CD4-positive, alpha-beta memory T cell (primary cell): Measurements from ENCODE around the gene ALG6. TPM values are rescaled to one million over a fixed set of nuclear protein-coding genes. Genes with fewer than 3 reads are reported as not detected.

Experiments
- CTCF ChIA-PET: fragments of 350-600 bp; sonication (Branson Sonifier 250); formaldehyde crosslinking; loops from one replicate; lab custom pipeline; 2021; ENCODE audit warnings: inconsistent platforms; ENCODE audit not compliant: partially characterized antibody; lab: Charles Lee
- POLR2A ChIA-PET: fragments of 350-600 bp; sonication (Branson Sonifier 250); formaldehyde crosslinking; loops from one replicate; lab custom pipeline; 2021; ENCODE audit not compliant: partially characterized antibody; lab: Charles Lee
- DNase-seq, 5 donors: peaks; one replicate each; pipeline versions ENCODE4 v3.0.0 to v3.0.0-alpha.2; 2020 to 2022; ENCODE audit warnings: mixed read lengths in 1 of 5
- H3K27ac ChIP-seq: one replicate; pipeline ENCODE4 v1.7.0; 2013; ENCODE audit warnings: low read depth, low read length
- H3K27me3 ChIP-seq: 2 replicates; pipeline ENCODE4 v1.7.0; 2013; ENCODE audit warnings: mild to moderate bottlenecking, low read length, moderate library complexity; ENCODE audit not compliant: insufficient read depth
- H3K36me3 ChIP-seq: 2 replicates; pipeline ENCODE4 v1.7.0; 2013; ENCODE audit warnings: mild to moderate bottlenecking, low read length, moderate library complexity; ENCODE audit not compliant: insufficient read depth
- H3K4me1 ChIP-seq: 2 replicates; pipeline ENCODE4 v1.7.0; 2013; ENCODE audit warnings: mild to moderate bottlenecking, low read length, moderate library complexity; ENCODE audit not compliant: insufficient read depth
- H3K4me3 ChIP-seq, 2 donors: one replicate each; pipeline ENCODE4 v1.7.0; 2013; ENCODE audit warnings: low read length in 2 of 2, mild to moderate bottlenecking in 1 of 2
- H3K9me3 ChIP-seq, 2 donors: one replicate each; pipeline ENCODE4 v1.7.0; 2013; ENCODE audit warnings: low read length in 2 of 2, control low read depth in 1 of 2; ENCODE audit not compliant: control insufficient read depth in 1 of 2
- H3K27ac Mint-ChIP-seq, 7 donors: one replicate each; pipeline ENCODE4 v1.8.0; 2020 to 2021; ENCODE audit warnings: mixed read lengths in 7 of 7, mild to moderate bottlenecking in 6 of 7, inconsistent platforms in 3 of 7, moderate library complexity in 3 of 7
- H3K27me3 Mint-ChIP-seq, 2 donors: one replicate each; pipeline ENCODE4 v1.8.0; 2020 to 2021; ENCODE audit warnings: mixed read lengths in 2 of 2
- H3K36me3 Mint-ChIP-seq, 2 donors: one replicate each; pipeline ENCODE4 v1.8.0; 2020 to 2021; ENCODE audit warnings: mixed read lengths in 2 of 2, inconsistent platforms in 1 of 2, mild to moderate bottlenecking in 1 of 2
- H3K4me1 Mint-ChIP-seq, 4 donors: one replicate each; pipeline ENCODE4 v1.8.0; 2020 to 2021; ENCODE audit warnings: mixed read lengths in 4 of 4, mild to moderate bottlenecking in 1 of 4
- H3K4me3 Mint-ChIP-seq, 8 donors: one replicate each; pipeline ENCODE4 v1.8.0; 2020 to 2021; ENCODE audit warnings: mixed read lengths in 8 of 8, mild to moderate bottlenecking in 7 of 8, moderate library complexity in 6 of 8, inconsistent platforms in 3 of 8
- H3K9me3 Mint-ChIP-seq, 8 donors: one replicate each; pipeline ENCODE4 v1.8.0; 2020 to 2021; ENCODE audit warnings: mixed read lengths in 8 of 8, mild to moderate bottlenecking in 5 of 8, inconsistent platforms in 3 of 8, moderate library complexity in 1 of 8
- intact Hi-C: fragments of 100-400 bp; cut with micrococcal nuclease; formaldehyde crosslinking; loops from one replicate; pipeline ENCODE4 v1.15.1; 2023
- polyA plus RNA-seq, 2 donors: library from polyadenylated mRNA; unstranded; fragments of 300-500 nt; fragmentation: Illumina TruSeq; gene quantifications; one replicate each; pipeline ENCODE4 v1.2.3, GENCODE V29; 2021
- total RNA-seq, 2 experiments: library from RNA; stranded (reverse); gene quantifications; one replicate each; pipeline ENCODE4 v1.2.3, GENCODE V29; 2021

The ALG6 gene
- total and polyA plus RNA-seq, 4 experiments from 2014 or later = 21.9 to 28.4 (median 24.8) TPM

DNA sequence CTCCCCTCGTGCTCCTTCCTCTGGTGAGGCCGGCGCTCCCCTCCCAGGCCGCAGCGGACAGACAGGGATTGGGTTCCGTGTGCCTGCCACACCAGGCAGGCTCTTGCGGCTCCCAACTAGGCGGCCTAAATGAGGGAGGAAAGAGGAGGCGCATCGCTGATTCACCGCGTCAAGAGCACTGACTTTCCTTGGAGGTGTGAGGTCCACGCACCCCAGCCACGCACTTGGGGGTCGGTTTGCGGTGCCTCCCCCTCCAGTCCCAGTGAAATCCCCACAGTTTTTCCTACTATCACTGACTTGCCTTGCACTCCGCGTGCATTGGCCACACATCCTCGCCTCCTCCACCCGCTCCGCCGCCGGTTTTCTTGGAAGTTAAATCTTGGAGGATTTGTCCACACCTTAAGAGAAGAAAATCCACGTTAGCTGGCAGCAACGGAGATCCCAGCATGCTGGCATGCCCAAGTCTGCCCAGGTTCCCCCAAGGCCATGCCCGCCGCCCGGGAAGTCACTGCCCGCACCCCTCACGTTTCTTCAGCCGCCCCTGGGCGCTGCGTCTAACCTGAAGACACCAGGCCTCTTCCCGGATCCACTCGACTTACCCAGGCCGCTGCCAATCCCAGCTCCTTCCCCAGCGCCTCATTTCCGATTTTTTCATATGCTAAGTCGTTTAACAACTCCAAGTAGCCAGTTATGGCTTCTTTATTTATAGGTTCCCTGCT, 46.2 kb upstream of the ALG6 start:
- Mint-ChIP-seq H3K36me3 (peaks cover 10 to 19% of the 10 kb centered on the region in 2 donors), H3K4me1 (peaks cover 17 to 50% (median 32%) of the 10 kb centered on the region in 4 donors), H3K27me3 (peaks cover 55 to 57% of the 10 kb centered on the region in 2 donors), H3K4me3 (peak overlapping the region; percentile 66 to 92 (median 79)), H3K27ac (peak overlapping the region in 6 of 7 donors; percentile 2 to 96 (median 76)), H3K9me3 (peaks cover under 1 to 56% (median 43%) of the 10 kb centered on the region in 8 donors)
- Histone ChIP-seq H3K9me3 (peaks cover 0 to 7% of the 10 kb centered on the region in 2 donors), H3K4me1 (peaks cover 25% of the 10 kb centered on the region), H3K27ac (no peak overlapping the region), H3K36me3 (no peaks in the 10 kb centered on the region), H3K4me3 (no peak overlapping the region), H3K27me3 (peaks cover 77% of the 10 kb centered on the region)
- ChIA-PET CTCF (no interaction called here), POLR2A (no interaction called here)
- peak in 1 of 5 donors; percentile 23 for DNase-seq
- intact Hi-C loops = no loop called here

DNA sequence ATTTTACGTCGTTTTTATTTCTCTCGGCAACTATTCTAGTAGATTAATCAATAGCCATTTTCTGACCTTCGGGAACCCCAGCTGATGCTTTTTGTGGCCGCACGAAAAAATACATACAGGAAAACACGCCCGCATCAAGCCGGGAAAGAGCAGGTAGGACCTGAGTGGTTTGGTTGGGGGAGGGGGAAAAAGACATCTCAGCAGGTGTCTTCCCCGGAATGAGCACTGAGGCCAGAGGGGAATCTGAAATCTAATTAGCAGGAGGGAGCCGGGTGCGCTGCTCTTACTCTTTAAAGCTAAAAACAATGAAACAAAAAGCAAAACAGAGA, 45.7 kb upstream of the ALG6 start:
- no peak overlapping the region for H3K27ac ChIP-seq
- peak overlapping the region in 1 of 2 donors; percentile 64 for H3K4me3 ChIP-seq
- CTCF ChIA-PET = no interaction called here
- Mint-ChIP-seq H3K36me3 (peaks cover 10 to 18% of the 10 kb centered on the region in 2 donors), H3K27ac (peak overlapping the region in 6 of 7 donors; percentile 2 to 96 (median 84)), H3K4me1 (peaks cover 16 to 49% (median 31%) of the 10 kb centered on the region in 4 donors), H3K9me3 (peaks cover 0 to 62% (median 47%) of the 10 kb centered on the region in 8 donors), H3K4me3 (peak overlapping the region; percentile 66 to 92 (median 79)), H3K27me3 (peaks cover 55 to 58% of the 10 kb centered on the region in 2 donors)
- peak in 2 of 5 donors; percentile 25 to 26 for DNase-seq
- POLR2A ChIA-PET = no interaction called here
- H3K27me3 ChIP-seq = peaks cover 77% of the 10 kb centered on the region
- intact Hi-C loops = no loop called here
- H3K4me1 ChIP-seq = peaks cover 25% of the 10 kb centered on the region
- peaks cover 0 to 7% of the 10 kb centered on the region in 2 donors for H3K9me3 ChIP-seq
- no peaks in the 10 kb centered on the region for H3K36me3 ChIP-seq

DNA sequence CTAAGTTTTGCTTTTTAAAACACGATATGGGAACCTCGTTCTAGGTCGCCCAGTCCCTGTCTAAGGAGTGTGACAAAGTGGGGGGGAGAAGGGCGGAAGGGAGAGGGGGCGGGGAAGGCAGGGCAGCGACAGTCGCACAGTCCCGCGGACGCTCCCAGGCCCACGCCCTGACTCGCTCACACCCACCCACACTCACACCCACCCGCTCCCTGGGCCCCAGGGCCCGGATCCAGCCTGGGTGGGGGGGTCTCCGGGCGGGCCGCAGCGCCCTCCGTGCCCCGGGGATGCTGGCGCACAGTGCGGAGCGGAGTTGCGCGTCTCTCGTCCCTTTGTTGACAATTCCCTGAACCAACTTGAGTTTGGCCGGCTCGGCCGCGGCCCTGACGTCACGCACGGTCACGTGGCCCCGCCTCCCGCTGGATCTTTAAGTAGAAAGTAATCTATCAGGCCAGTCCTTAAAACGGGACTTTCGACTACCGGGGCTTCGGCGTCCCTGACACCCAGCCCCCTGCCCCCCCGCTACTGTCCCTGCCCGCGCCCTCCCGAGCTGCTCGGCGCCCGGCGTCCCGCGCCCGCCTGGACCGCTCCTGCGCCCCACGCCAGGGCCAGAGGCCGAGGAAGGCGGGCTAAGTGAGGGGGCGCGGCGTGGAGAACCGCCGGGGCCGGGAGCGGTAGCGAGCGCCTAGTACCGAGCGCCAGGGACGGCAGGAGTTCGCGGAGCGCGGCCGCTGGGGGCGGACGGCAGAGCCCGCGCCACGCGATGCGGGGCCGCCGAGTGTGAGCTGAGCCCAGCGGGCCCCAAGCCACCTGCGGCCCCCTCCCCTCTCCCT, 45.1 kb upstream of the ALG6 start, which contains the start of gene FOXD3:
Gene FOXD3, plus strand, starts transcription at position 454 of the 830 bp plus-strand sequence. CDS start 492 bp downstream, outside the sequence.
- H3K36me3 ChIP-seq = no peaks in the 10 kb centered on the region
- H3K9me3 ChIP-seq = peaks cover 0 to 7% of the 10 kb centered on the region in 2 donors
- ChIA-PET POLR2A (no interaction called here), CTCF (no interaction called here)
- Mint-ChIP-seq H3K27ac (peak within 1 kb of the TSS in 6 of 7 donors; percentile 2 to 96 (median 84)), H3K36me3 (peaks cover 10 to 18% of the 10 kb centered on the region in 2 donors), H3K9me3 (peaks cover 0 to 64% (median 51%) of the 10 kb centered on the region in 8 donors), H3K4me1 (peaks cover 16 to 51% (median 34%) of the 10 kb centered on the region in 4 donors), H3K27me3 (peaks cover 61 to 62% of the 10 kb centered on the region in 2 donors), H3K4me3 (peak within 1 kb of the TSS; percentile 80 to 92 (median 84))
- peaks cover 26% of the 10 kb centered on the region for H3K4me1 ChIP-seq
- DNase-seq = peak in 2 of 5 donors; percentile 22 to 29
- H3K27ac ChIP-seq = no peak within 1 kb of the TSS
- H3K4me3 ChIP-seq = peak within 1 kb of the TSS in 1 of 2 donors; percentile 64
- H3K27me3 ChIP-seq = peaks cover 79% of the 10 kb centered on the region
- intact Hi-C loops = no loop called here

- Mint-ChIP-seq H3K27me3 (peaks cover 64% of the 10 kb centered on the region in 2 donors), H3K4me3 (peak overlapping the region; percentile 79 to 88 (median 82)), H3K9me3 (peaks cover 0 to 67% (median 56%) of the 10 kb centered on the region in 8 donors), H3K36me3 (peaks cover 10 to 14% of the 10 kb centered on the region in 2 donors), H3K4me1 (peaks cover 14 to 53% (median 34%) of the 10 kb centered on the region in 4 donors), H3K27ac (peak overlapping the region in 6 of 7 donors; percentile 60 to 94 (median 72))
- CTCF ChIA-PET = no interaction called here
- Histone ChIP-seq H3K27me3 (peaks cover 79% of the 10 kb centered on the region), H3K4me3 (peak overlapping the region in 1 of 2 donors; percentile 64), H3K27ac (no peak overlapping the region), H3K4me1 (peaks cover 23% of the 10 kb centered on the region), H3K9me3 (peaks cover 0 to 7% of the 10 kb centered on the region in 2 donors), H3K36me3 (no peaks in the 10 kb centered on the region)
- DNase-seq = peak; percentile 40 to 71 (median 63)
- intact Hi-C loops = no loop called here
- POLR2A ChIA-PET = no interaction called here
These were observed 44.2 kb upstream of the ALG6 start for GRCh38 chr1:63322944-63323864.

DNA sequence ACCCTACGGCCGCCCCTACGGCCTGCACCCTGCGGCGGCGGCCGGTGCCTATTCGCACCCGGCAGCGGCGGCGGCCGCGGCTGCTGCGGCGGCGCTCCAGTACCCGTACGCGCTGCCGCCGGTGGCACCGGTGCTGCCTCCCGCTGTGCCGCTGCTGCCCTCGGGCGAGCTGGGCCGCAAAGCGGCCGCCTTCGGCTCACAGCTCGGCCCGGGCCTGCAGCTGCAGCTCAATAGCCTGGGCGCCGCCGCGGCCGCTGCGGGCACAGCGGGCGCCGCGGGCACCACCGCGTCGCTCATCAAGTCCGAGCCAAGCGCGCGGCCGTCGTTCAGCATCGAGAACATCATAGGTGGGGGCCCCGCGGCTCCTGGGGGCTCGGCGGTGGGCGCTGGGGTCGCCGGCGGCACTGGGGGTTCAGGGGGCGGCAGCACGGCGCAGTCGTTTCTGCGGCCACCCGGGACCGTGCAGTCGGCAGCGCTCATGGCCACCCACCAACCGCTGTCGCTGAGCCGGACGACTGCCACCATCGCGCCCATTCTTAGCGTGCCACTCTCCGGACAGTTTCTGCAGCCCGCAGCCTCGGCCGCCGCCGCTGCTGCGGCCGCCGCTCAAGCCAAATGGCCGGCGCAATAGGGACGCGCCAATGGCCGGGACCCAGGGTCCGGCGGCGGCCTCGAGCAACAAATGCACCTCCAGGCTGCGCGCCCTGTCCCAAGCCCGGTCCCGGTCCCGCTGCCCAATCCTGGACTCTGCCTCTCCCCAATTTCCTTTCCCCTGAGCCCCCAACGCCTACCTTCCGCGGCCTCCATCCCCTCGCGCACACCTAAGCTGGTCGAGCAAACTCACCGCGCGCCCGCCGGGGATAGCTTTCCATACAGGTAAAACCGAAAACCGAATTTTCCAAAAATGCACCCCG, 43.3 kb upstream of the ALG6 start:
- no peak for DNase-seq
- peaks cover 60 to 63% of the 10 kb centered on the region in 2 donors for H3K27me3 Mint-ChIP-seq
- peaks cover 17 to 48% (median 32%) of the 10 kb centered on the region in 4 donors for H3K4me1 Mint-ChIP-seq
- H3K9me3 Mint-ChIP-seq = peaks cover 0 to 61% (median 51%) of the 10 kb centered on the region in 8 donors
- peaks cover 9 to 12% of the 10 kb centered on the region in 2 donors for H3K36me3 Mint-ChIP-seq
- Histone ChIP-seq H3K4me1 (peaks cover 19% of the 10 kb centered on the region), H3K27ac (no peak overlapping the region), H3K27me3 (peaks cover 79% of the 10 kb centered on the region), H3K4me3 (no peak overlapping the region), H3K36me3 (no peaks in the 10 kb centered on the region), H3K9me3 (peaks cover 0 to 7% of the 10 kb centered on the region in 2 donors)
- intact Hi-C loops = no loop called here
- peak overlapping the region in 4 of 7 donors; percentile 35 to 84 (median 68) for H3K27ac Mint-ChIP-seq
- peak overlapping the region in 7 of 8 donors; percentile 63 to 88 (median 75) for H3K4me3 Mint-ChIP-seq
- ChIA-PET POLR2A (no interaction called here), CTCF (no interaction called here)

GRCh38 chr1:63324779-63325119, 42.7 kb upstream of the ALG6 start:
- peaks cover 60 to 62% of the 10 kb centered on the region in 2 donors for H3K27me3 Mint-ChIP-seq
- H3K9me3 Mint-ChIP-seq = peaks cover 0 to 58% (median 47%) of the 10 kb centered on the region in 8 donors
- Histone ChIP-seq H3K4me1 (peaks cover 23% of the 10 kb centered on the region), H3K9me3 (peaks cover 0 to 6% of the 10 kb centered on the region in 2 donors), H3K4me3 (no peak overlapping the region), H3K27me3 (peaks cover 77% of the 10 kb centered on the region), H3K27ac (no peak overlapping the region), H3K36me3 (no peaks in the 10 kb centered on the region)
- no peak for DNase-seq
- peaks cover 22 to 50% (median 36%) of the 10 kb centered on the region in 4 donors for H3K4me1 Mint-ChIP-seq
- H3K36me3 Mint-ChIP-seq = peaks cover 7 to 15% of the 10 kb centered on the region in 2 donors
- ChIA-PET CTCF (no interaction called here), POLR2A (no interaction called here)
- peak overlapping the region in 4 of 7 donors; percentile 35 to 81 (median 62) for H3K27ac Mint-ChIP-seq
- H3K4me3 Mint-ChIP-seq = peak overlapping the region in 7 of 8 donors; percentile 63 to 88 (median 75)
- intact Hi-C loops = no loop called here
